Left ventricle myocardium inferior (tissue), 1 donor: Measurements from ENCODE around the gene SBNO2. TPM values are rescaled to one million over a fixed set of nuclear protein-coding genes. Genes with fewer than 3 reads are reported as not detected.

Experiments
- DNase-seq: peaks from one replicate; pipeline ENCODE4 v3.0.0-alpha.2; 2020
- H3K27ac ChIP-seq: fragments of 200-600 bp; replicated peaks from 2 replicates; pipeline ENCODE4 v1.8.0; 2021
- H3K27me3 ChIP-seq: fragments of 200-600 bp; 2 replicates; pipeline ENCODE4 v1.8.0; 2021; ENCODE audit warnings: low read depth
- H3K36me3 ChIP-seq: fragments of 200-600 bp; 2 replicates; pipeline ENCODE4 v1.8.0; 2021
- H3K4me1 ChIP-seq: fragments of 200-600 bp; 2 replicates; pipeline ENCODE4 v1.8.0; 2021
- H3K4me3 ChIP-seq: fragments of 200-600 bp; 2 replicates; pipeline ENCODE4 v1.8.0; 2021; ENCODE audit warnings: mild to moderate bottlenecking, moderate library complexity
- H3K9me3 ChIP-seq: fragments of 200-600 bp; replicated peaks from 2 replicates; pipeline ENCODE4 v1.8.0; 2021
- intact Hi-C: fragments of 100-400 bp; cut with micrococcal nuclease; formaldehyde crosslinking; loops from one replicate; pipeline ENCODE4 v1.11.0; 2022
- total RNA-seq: library from RNA; stranded (reverse); fragmentation: NEBNext Ultra II Directional; extraction: Animal tissue kit (Norgen Biotek cat#: 25700); gene quantifications from one replicate; pipeline ENCODE4 v1.2.1, GENCODE V29; 2021
- TF ChIP-seq, protein P1 (sequence below): fragments of 200-600 bp; IDR thresholded peaks from 2 replicates; pipeline ENCODE4 v1.8.0; 2021; ENCODE audit warnings: antibody characterized with exemption, mild to moderate bottlenecking, borderline replicate concordance
- donor health status: DM: no; HTN: yes; CAD: no; lungs with severe emphysema.

SBNO2 gene
- total RNA-seq, 1 donor from 2014 or later: 16.9 TPM

GRCh38 chr19:1220976-1221903, 47.2 kb upstream of the SBNO2 start:
- H3K9me3 ChIP-seq: no peaks in the 10 kb centered on the region
- DNase-seq: peak; percentile 79
- intact Hi-C loops: no loop called here
- TF ChIP-seq, protein P1, sequence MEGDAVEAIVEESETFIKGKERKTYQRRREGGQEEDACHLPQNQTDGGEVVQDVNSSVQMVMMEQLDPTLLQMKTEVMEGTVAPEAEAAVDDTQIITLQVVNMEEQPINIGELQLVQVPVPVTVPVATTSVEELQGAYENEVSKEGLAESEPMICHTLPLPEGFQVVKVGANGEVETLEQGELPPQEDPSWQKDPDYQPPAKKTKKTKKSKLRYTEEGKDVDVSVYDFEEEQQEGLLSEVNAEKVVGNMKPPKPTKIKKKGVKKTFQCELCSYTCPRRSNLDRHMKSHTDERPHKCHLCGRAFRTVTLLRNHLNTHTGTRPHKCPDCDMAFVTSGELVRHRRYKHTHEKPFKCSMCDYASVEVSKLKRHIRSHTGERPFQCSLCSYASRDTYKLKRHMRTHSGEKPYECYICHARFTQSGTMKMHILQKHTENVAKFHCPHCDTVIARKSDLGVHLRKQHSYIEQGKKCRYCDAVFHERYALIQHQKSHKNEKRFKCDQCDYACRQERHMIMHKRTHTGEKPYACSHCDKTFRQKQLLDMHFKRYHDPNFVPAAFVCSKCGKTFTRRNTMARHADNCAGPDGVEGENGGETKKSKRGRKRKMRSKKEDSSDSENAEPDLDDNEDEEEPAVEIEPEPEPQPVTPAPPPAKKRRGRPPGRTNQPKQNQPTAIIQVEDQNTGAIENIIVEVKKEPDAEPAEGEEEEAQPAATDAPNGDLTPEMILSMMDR: peak; percentile 83
- peak overlapping the region; percentile 94 for H3K27ac ChIP-seq
- H3K4me3 ChIP-seq: no peak overlapping the region
- peaks cover 76% of the 10 kb centered on the region for H3K4me1 ChIP-seq
- H3K36me3 ChIP-seq: peaks cover 57% of the 10 kb centered on the region
- no peaks in the 10 kb centered on the region for H3K27me3 ChIP-seq

GRCh38 chr19:1220477-1220930, 46.4 kb upstream of the SBNO2 start:
- Histone ChIP-seq H3K27ac (peak overlapping the region; percentile 94), H3K36me3 (peaks cover 50% of the 10 kb centered on the region), H3K27me3 (no peaks in the 10 kb centered on the region), H3K4me3 (no peak overlapping the region), H3K4me1 (peaks cover 83% of the 10 kb centered on the region), H3K9me3 (no peaks in the 10 kb centered on the region)
- intact Hi-C loops: no loop called here
- TF ChIP-seq, protein P1: no peak
- no peak for DNase-seq

GRCh38 chr19:1219786-1220476, 45.9 kb upstream of the SBNO2 start:
- Histone ChIP-seq H3K36me3 (peaks cover 45% of the 10 kb centered on the region), H3K27ac (peak overlapping the region; percentile 94), H3K4me1 (peaks cover 89% of the 10 kb centered on the region), H3K4me3 (no peak overlapping the region), H3K9me3 (no peaks in the 10 kb centered on the region), H3K27me3 (no peaks in the 10 kb centered on the region)
- TF ChIP-seq, protein P1: no peak
- intact Hi-C loops: no loop called here
- DNase-seq: no peak

GRCh38 chr19:1218751-1219567, 44.9 kb upstream of the SBNO2 start:
- Histone ChIP-seq H3K36me3 (peaks cover 37% of the 10 kb centered on the region), H3K27ac (peak overlapping the region; percentile 94), H3K27me3 (no peaks in the 10 kb centered on the region), H3K4me3 (no peak overlapping the region), H3K9me3 (no peaks in the 10 kb centered on the region), H3K4me1 (peaks cover 98% of the 10 kb centered on the region)
- TF ChIP-seq, protein P1: no peak
- intact Hi-C loops: no loop called here
- no peak for DNase-seq

DNA sequence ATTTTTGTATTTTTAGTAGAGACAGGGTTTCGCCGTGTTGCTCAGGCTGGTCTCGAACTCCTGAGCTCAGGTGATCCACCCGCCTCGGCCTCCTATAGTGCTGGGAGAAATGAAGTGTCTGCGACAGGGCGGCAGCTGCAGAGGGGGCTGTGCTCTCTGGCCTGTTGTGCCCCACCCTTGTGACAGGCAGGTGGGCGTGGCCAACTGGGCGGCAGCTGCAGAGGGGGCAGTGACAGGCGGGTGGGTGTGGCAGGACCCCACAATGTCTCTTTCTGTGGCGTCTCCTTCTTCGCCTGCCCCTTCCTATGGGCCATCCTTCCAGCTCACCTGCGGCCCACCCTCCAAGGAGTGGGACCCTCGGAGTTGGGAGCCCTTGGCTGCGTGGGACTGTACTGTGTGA, 43.3 kb upstream of the SBNO2 start:
- no peak overlapping the region for H3K4me3 ChIP-seq
- H3K27ac ChIP-seq: peak overlapping the region; percentile 94
- H3K4me1 ChIP-seq: peaks cover 100% of the 10 kb centered on the region
- TF ChIP-seq, protein P1: no peak
- H3K27me3 ChIP-seq: no peaks in the 10 kb centered on the region
- DNase-seq: no peak
- intact Hi-C loops: no loop called here
- no peaks in the 10 kb centered on the region for H3K9me3 ChIP-seq
- H3K36me3 ChIP-seq: peaks cover 23% of the 10 kb centered on the region
